ENCODE results near the gene MYDGF. TPM values are rescaled to one million over a fixed set of nuclear protein-coding genes. Genes with fewer than 3 reads are reported as not detected.
A peak's percentile ranks its signal among the peaks of the same experiment; 100 is the strongest.

The MYDGF gene
- total and polyA plus RNA-seq, 5 donors: 21.7 to 48.2 (median 36.0) TPM

DNA sequence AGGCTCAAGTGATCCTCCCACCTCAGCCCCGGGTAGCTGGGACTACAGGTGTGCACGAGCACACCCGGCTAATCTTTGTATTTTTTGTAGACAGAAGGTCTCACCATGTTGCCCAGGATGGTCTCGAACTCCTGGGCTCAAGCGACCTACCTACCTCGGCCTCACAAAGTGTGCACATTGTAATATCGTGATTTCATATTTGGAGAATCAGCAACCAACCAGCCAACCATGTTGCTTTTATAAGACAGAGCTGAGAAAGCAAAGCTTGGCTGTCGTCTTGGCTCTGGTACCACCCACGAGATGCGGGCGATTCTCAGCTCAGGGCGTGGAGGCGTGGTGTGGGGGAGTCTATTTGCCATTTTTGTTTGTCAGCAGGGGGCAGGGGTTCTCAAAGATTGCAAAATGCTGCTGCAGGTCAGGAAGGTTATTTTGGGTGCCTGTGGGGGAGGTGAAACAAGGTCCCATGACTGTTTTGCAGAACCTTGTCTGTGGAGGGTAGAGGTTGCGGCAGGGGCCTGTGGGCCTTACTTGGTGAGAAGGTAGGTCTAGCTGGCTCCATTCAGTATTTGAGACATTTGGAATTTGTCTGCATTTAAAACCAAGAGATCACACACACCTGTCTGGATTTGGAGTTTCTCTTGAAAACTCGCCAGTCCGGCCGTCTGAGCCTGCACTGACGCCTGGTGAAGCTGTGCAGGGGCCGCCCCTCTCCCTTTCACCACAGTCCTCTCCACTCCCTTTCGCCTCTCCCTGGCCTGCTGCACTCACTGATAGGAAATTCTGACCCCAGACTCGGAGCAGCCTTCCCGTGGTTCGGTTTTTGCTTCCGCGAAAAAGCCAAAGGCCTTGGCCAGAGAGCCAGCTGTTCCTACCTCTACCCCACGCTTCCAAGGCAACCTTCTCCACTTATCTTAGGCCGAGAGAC, 15.4 kb downstream of the MYDGF start:
- Histone ChIP-seq H3K27me3 (ENCODE audit: control insufficient read depth, insufficient read depth) (no peaks in the 10 kb centered on the region), H3K4me3 (ENCODE audit: low read length) (no peak overlapping the region), H3K27ac (ENCODE audit: low read length) (no peak overlapping the region), H3K9me3 (ENCODE audit: control insufficient read depth, low read length) (no peaks in the 10 kb centered on the region), H3K4me1 (ENCODE audit: control insufficient read depth, insufficient read depth, low read length) (no peaks in the 10 kb centered on the region)
- peak in 1 of 3 donors; percentile 37 for DNase-seq
- no peak for ATAC-seq
- intact Hi-C loops (cut with DNase I): no loop called here
- WGBS: 86% methylated on average over 27 of the region's 27 CpGs

DNA sequence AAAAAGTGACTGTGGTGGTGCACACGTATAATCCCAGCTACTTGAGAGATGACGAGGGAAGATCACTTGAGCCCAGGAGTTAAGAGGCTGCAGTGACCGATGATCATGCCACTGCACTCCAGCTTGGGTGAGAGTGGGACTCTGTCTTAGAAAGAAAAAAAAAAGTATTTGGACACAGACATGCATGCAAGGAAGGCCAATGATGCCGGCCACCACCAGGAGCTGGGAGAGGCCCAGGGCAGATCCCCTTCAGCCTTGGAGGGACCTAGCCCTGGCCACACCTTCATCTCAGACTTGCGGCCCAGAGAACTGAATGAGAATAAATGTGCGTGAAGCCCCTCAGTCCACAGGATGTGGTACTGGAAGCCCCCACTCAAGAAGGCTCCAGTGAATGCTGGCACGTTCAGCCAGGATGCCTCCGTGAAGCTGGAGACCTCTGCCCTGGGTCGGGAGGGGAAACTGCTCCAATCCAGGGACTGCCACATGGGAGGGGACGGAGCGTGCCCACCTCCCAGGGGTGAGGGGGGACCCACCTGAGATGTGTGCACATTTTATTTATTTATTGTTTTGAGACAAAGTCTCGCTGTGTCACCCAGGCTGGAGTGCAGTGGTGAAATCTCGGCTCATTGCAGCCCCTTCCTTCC, 16.2 kb downstream of the MYDGF start:
- ATAC-seq: no peak
- H3K27ac ChIP-seq (ENCODE audit: low read length): no peak overlapping the region
- peak in 1 of 3 donors; percentile 18 for DNase-seq
- no peaks in the 10 kb centered on the region for H3K4me1 ChIP-seq (ENCODE audit: control insufficient read depth, insufficient read depth, low read length)
- intact Hi-C loops (cut with DNase I): no loop called here
- 76% methylated on average over 13 of the region's 13 CpGs for WGBS
- no peak overlapping the region for H3K4me3 ChIP-seq (ENCODE audit: low read length)
- no peaks in the 10 kb centered on the region for H3K27me3 ChIP-seq (ENCODE audit: control insufficient read depth, insufficient read depth)
- H3K9me3 ChIP-seq (ENCODE audit: control insufficient read depth, low read length): no peaks in the 10 kb centered on the region

DNA sequence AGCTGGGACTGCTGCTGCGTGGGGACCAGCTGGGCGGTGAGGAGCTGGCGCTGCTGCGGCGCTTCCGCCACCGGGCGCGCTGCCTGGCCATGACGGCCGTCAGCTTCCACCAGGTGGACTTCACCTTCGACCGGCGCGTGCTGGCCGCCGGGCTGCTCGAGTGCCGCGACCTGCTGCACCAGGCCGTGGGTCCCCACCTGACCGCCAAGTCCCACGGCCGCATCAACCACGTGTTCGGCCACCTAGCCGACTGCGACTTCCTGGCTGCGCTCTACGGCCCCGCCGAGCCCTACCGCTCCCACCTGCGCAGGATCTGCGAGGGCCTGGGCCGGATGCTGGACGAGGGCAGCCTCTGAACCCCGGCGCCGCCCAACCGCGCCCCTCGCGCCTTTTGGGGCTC, 18.1 kb downstream of the MYDGF start:
- Histone ChIP-seq H3K9me3 (ENCODE audit: control insufficient read depth, low read length) (no peaks in the 10 kb centered on the region), H3K4me3 (ENCODE audit: low read length) (no peak overlapping the region), H3K27me3 (ENCODE audit: control insufficient read depth, insufficient read depth) (no peaks in the 10 kb centered on the region), H3K27ac (ENCODE audit: low read length) (no peak overlapping the region), H3K4me1 (ENCODE audit: control insufficient read depth, insufficient read depth, low read length) (no peaks in the 10 kb centered on the region)
- intact Hi-C loops (cut with DNase I): no loop called here
- DNase-seq (peak in 1 of 3 donors; percentile 41), ATAC-seq (no peak)
- WGBS: 95% methylated on average over 44 of the region's 44 CpGs

DNA sequence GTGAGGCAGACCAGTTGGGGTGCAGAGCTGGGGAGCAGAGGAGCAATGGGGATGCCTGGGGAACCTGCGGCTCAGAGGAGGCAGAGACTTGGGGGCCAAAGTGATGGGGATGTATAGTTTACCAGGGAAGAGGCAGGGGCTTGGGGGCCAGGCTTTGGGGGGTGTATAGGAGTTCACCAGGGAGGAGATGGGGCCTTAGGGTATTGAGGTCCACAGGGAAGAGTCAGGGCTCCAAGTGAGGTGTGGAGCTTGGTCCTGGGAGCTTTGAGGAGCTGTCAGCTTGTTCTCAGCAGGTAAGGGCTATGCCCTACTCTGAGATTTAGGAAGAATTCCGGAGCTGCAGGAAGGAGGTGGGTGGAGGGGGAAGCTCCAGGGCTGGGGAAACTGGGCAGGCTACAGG, 20.0 kb downstream of the MYDGF start:
- no peaks in the 10 kb centered on the region for H3K9me3 ChIP-seq (ENCODE audit: control insufficient read depth, low read length)
- no peaks in the 10 kb centered on the region for H3K27me3 ChIP-seq (ENCODE audit: control insufficient read depth, insufficient read depth)
- H3K4me3 ChIP-seq (ENCODE audit: low read length): no peak overlapping the region
- WGBS: 69% methylated on average over 2 of the region's 2 CpGs
- intact Hi-C loops (cut with DNase I): no loop called here
- no peak overlapping the region for H3K27ac ChIP-seq (ENCODE audit: low read length)
- H3K4me1 ChIP-seq (ENCODE audit: control insufficient read depth, insufficient read depth, low read length): no peaks in the 10 kb centered on the region
- ATAC-seq (no peak), DNase-seq (peak in 1 of 3 donors; percentile 2)

DNA sequence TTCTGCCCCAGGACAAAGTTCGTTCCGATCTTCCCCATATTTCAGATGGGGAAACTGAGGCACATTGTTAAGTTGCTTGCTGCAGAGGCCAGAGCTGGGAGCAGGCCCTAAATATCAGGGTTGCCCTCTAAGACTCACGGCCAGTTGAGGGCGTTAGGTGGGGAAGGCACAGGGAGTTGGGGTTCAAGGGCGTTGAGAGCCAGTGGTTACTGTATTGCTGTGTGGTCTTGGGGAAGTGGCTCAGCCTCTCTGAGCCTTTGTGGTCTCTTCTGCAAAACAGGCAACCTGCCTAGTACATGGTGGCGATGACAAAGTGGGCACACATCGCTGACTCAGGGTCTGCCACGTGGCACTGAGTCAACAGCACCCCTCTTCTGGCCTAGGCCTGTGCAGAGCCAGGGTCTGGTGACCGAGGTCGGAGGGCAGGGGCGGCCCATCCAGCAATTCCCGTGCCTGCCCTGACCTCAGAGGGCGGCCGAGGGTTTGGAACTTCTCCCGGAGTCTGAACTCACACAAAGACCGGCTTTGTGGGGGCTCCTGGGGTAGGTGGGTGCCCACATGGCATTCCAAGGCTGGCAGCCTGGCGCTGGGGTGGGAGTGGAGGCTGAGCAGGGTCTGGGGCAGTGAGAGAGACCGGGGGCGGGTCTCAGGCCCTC, 20.6 kb downstream of the MYDGF start:
- no peaks in the 10 kb centered on the region for H3K27me3 ChIP-seq (ENCODE audit: control insufficient read depth, insufficient read depth)
- no peak for ATAC-seq
- intact Hi-C loops (cut with DNase I): no loop called here
- H3K27ac ChIP-seq (ENCODE audit: low read length): no peak overlapping the region
- no peak overlapping the region for H3K4me3 ChIP-seq (ENCODE audit: low read length)
- 81% methylated on average over 19 of the region's 19 CpGs for WGBS
- no peaks in the 10 kb centered on the region for H3K4me1 ChIP-seq (ENCODE audit: control insufficient read depth, insufficient read depth, low read length)
- DNase-seq: no peak
- no peaks in the 10 kb centered on the region for H3K9me3 ChIP-seq (ENCODE audit: control insufficient read depth, low read length)

DNA sequence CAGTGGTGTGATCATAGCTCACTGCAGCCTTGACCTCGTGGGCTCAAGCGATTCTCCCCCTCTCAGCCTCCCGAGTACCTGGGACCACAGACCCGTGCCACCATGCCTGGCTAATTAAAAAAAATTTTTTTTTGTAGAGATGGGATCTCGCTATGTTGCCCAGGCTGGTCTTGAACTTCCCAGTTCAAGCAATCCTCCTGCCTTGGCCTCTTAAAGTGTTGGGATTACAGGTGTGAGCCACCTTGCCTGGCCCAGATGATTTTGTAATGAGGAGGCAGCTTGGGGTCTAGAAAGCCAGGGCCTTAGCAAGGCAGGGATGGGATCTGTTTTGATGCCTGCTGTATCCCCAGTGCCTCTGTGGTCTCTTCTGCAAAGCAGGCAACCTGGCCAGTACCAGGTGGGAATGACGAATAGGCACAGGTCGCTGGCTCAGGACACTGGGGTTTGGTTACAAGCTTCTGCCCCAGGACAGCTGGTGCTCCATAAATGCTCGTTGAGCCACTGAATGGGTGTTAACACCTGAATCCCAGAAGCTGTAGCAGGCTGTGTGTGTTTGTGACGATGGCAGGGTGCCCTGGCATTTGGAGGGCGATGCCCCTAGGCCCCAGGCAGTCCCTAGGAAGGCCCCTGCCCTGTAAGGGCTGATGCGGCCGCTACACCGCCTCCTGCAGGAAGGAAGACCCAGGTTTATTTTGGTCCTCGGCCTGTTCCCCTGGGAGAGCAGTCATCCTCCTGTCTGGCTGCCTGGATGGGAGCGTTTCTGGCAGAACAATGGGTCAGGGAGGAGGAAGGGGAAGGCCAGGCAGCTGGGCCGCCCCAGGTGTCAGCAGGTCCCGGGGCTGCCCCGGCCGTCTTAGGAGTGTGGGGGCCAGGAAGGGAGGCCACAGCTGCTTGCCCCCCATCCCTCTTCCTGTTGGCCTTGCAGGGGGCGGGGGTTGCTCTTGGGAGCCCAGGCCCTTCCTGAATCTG, 22.2 kb downstream of the MYDGF start:
- intact Hi-C loops (cut with DNase I): no loop called here
- Histone ChIP-seq H3K9me3 (ENCODE audit: control insufficient read depth, low read length) (no peaks in the 10 kb centered on the region), H3K27me3 (ENCODE audit: control insufficient read depth, insufficient read depth) (no peaks in the 10 kb centered on the region), H3K4me1 (ENCODE audit: control insufficient read depth, insufficient read depth, low read length) (no peaks in the 10 kb centered on the region), H3K27ac (ENCODE audit: low read length) (peak overlapping the region; percentile 50), H3K4me3 (ENCODE audit: low read length) (no peak overlapping the region)
- peak; percentile 90 to 94 for ATAC-seq
- 62% methylated on average over 20 of the region's 20 CpGs for WGBS
- peak; percentile 73 to 88 (median 87) for DNase-seq

DNA sequence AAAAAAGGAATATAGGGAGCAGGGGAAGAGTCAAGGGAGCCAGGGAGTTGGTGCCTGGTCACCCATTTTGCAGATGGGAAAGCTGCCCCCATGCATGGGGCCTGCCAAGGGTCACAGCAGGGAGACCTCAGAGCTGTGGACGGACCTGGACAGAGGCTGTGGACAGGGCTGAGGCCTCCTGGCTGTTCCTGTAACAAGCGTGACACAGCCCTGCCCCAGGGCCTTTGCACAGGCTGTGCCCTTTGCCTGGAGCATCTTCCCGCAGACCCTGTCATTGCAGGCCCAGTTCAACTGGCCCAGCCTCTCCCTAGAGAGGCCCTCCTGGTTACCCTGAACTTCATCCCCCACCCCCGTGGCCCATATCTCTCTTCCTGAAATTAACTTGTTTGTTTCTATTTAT, 24.4 kb downstream of the MYDGF start:
- Histone ChIP-seq H3K4me1 (ENCODE audit: control insufficient read depth, insufficient read depth, low read length) (no peaks in the 10 kb centered on the region), H3K9me3 (ENCODE audit: control insufficient read depth, low read length) (no peaks in the 10 kb centered on the region), H3K27me3 (ENCODE audit: control insufficient read depth, insufficient read depth) (no peaks in the 10 kb centered on the region), H3K4me3 (ENCODE audit: low read length) (no peak overlapping the region), H3K27ac (ENCODE audit: low read length) (no peak overlapping the region)
- WGBS: 74% methylated on average over 4 of the region's 4 CpGs
- DNase-seq (peak in 1 of 3 donors; percentile 36), ATAC-seq (no peak)
- intact Hi-C loops (cut with DNase I): no loop called here

DNA sequence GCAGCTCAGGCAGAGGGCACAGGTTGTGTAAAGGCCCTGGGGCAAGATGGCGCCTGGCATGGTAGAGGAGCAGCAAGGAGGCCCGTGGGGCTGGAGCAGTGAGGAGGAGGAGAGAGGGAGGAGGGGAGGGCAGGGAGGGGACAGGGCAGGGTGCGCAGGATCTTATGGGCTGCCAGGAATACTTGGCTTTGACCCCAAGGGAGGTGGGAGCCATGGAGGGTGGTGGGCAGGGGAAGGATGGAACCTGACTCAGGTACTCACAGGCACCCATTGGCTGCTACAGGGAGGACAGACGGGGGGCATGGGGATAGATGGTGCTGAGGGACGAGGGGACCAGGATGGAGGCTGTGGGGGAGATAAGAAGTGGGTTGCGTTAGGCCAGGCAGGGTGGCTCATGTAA, 27.5 kb downstream of the MYDGF start:
- Histone ChIP-seq H3K27me3 (ENCODE audit: control insufficient read depth, insufficient read depth) (no peaks in the 10 kb centered on the region), H3K9me3 (ENCODE audit: control insufficient read depth, low read length) (no peaks in the 10 kb centered on the region), H3K27ac (ENCODE audit: low read length) (no peak overlapping the region), H3K4me1 (ENCODE audit: control insufficient read depth, insufficient read depth, low read length) (no peaks in the 10 kb centered on the region), H3K4me3 (ENCODE audit: low read length) (no peak overlapping the region)
- intact Hi-C loops (cut with DNase I): no loop called here
- 77% methylated on average over 6 of the region's 6 CpGs for WGBS
- ATAC-seq (no peak), DNase-seq (peak in 1 of 3 donors; percentile 24)

DNA sequence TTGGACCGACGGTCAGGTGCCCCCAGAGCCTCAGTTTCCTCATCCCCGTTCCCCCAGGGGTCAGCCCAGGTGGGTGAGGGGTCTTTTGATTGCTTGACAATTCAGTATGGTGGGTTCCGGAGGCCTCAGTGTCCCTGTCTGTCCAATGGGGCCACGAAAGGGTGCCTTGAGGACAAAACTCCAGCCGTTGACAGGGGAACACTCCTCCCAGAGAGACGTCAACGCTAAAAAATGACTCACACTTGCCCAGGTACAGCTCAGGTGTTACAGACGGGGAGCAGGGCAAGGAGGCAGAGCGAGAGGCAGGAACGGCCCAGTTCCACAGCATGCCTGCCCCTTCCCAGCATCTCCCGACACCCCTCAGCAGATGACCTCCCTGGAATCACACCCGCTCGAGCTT, 29.0 kb downstream of the MYDGF start:
- Histone ChIP-seq H3K27ac (ENCODE audit: low read length) (no peak overlapping the region), H3K9me3 (ENCODE audit: control insufficient read depth, low read length) (no peaks in the 10 kb centered on the region), H3K4me1 (ENCODE audit: control insufficient read depth, insufficient read depth, low read length) (no peaks in the 10 kb centered on the region), H3K4me3 (ENCODE audit: low read length) (no peak overlapping the region), H3K27me3 (ENCODE audit: control insufficient read depth, insufficient read depth) (no peaks in the 10 kb centered on the region)
- WGBS: 74% methylated on average over 14 of the region's 14 CpGs
- DNase-seq (peak in 1 of 3 donors; percentile 34), ATAC-seq (no peak)
- intact Hi-C loops (cut with DNase I): no loop called here

DNA sequence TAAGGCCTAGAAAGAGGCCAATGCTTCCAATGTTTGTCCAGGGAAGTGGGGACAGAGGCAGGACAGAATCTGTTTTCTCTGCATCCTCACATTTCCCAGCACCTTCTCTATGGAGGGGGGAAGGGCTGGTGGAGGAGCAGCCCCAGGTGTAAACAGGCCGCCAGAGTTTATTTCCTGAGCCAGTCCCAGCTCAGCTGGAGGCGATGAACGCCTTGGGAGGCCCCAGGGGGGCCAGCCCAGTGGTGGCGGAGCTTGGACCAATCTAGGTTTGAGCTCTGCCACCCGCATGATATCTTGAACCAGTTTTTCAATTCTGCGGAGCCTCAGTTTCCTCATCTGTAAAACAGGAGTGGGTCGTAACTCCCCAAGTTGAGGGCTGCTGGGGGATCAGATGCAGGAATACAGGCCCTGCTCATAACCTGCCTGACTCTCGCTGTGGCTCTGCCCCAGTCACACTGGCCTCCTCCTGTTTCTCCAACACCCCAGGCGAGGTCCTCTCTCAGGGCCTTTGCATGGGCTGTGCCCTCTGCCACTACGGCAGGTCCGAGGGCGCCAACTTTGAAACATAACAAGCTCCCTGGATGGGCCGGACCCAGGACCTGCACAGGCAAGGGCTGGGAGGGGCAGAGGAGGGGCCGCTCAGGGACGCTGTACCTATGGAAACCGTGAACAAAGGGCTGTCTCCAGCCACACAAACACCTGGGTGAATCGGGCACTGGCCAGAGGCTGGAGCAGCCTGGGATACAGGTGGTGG, 29.7 kb downstream of the MYDGF start:
- ATAC-seq (no peak), DNase-seq (peak in 1 of 3 donors; percentile 51)
- Histone ChIP-seq H3K4me1 (ENCODE audit: control insufficient read depth, insufficient read depth, low read length) (no peaks in the 10 kb centered on the region), H3K4me3 (ENCODE audit: low read length) (peak overlapping the region; percentile 55), H3K27me3 (ENCODE audit: control insufficient read depth, insufficient read depth) (no peaks in the 10 kb centered on the region), H3K9me3 (ENCODE audit: control insufficient read depth, low read length) (no peaks in the 10 kb centered on the region), H3K27ac (ENCODE audit: low read length) (no peak overlapping the region)
- WGBS: 70% methylated on average over 17 of the region's 17 CpGs
- intact Hi-C loops (cut with DNase I): no loop called here

All from right cardiac atrium (tissue), 5 donors.